ENCODE results near the gene CCDC171. TPM values are rescaled to one million over a fixed set of nuclear protein-coding genes. Genes with fewer than 3 reads are reported as not detected.

Gene CCDC171
- polyA plus RNA-seq, 1 donor from 2014 or later = 9.1 TPM

- Histone ChIP-seq H3K36me3 (ENCODE audit: insufficient read depth, low read length) (no peaks in the 10 kb centered on the region), H3K9ac (ENCODE audit: low read length) (no peak overlapping the region), H2AFZ (ENCODE audit: low read depth, low read length) (no peak overlapping the region), H3F3A (ENCODE audit: insufficient read depth, low read length, poor library complexity, severe bottlenecking) (no peaks in the 10 kb centered on the region), H3K27me3 (ENCODE audit: insufficient read depth, low read depth, low read length) (no peaks in the 10 kb centered on the region), H3K79me2 (replicated peaks; ENCODE audit: insufficient read depth, low read length) (no peaks in the 10 kb centered on the region), H4K20me1 (ENCODE audit: insufficient read depth) (no peaks in the 10 kb centered on the region), H3K27ac (ENCODE audit: low read length) (no peak overlapping the region), H3K4me2 (ENCODE audit: low read length) (no peak overlapping the region), H3K9me2 (ENCODE audit: insufficient read depth, low read length) (no peaks in the 10 kb centered on the region), H3K4me3 (ENCODE audit: low read length) (no peak overlapping the region), H3K9me3 (ENCODE audit: low read length) (no peaks in the 10 kb centered on the region)
- no peak for TF ChIP-seq POLR2AphosphoS5 (IDR thresholded peaks at IDR 0.05)
- TF ChIP-seq RAD21 (conservative IDR thresholded peaks at IDR 0.05) = no peak
- no peak for TF ChIP-seq TAF1 (IDR thresholded peaks at IDR 0.05; ENCODE audit: low read depth)
- no peak for TF ChIP-seq REST (IDR thresholded peaks at IDR 0.05; ENCODE audit: borderline replicate concordance)
- no peak for TF ChIP-seq EZH2 (IDR thresholded peaks at IDR 0.05; ENCODE audit: borderline replicate concordance, insufficient read depth, low read length, poor library complexity, severe bottlenecking)
- TF ChIP-seq EP300 (conservative IDR thresholded peaks at IDR 0.05; ENCODE audit: poor library complexity, severe bottlenecking) = no peak
- TF ChIP-seq CTCF (IDR thresholded peaks at IDR 0.05; ENCODE audit: poor library complexity, severe bottlenecking) = no peak
- no peak for TF ChIP-seq MXI1 (conservative IDR thresholded peaks at IDR 0.05; ENCODE audit: poor library complexity, severe bottlenecking)
- no peak for TF ChIP-seq SMC3 (conservative IDR thresholded peaks at IDR 0.05; ENCODE audit: poor library complexity)
Measured at GRCh38 chr9:15746905-15747304, 194.1 kb downstream of the CCDC171 start.

GRCh38 chr9:15755660-15756059 is 202.8 kb downstream of the CCDC171 start:
- Histone ChIP-seq H3K4me2 (ENCODE audit: low read length) (no peak overlapping the region), H3K9me2 (ENCODE audit: insufficient read depth, low read length) (no peaks in the 10 kb centered on the region), H3K79me2 (replicated peaks; ENCODE audit: insufficient read depth, low read length) (no peaks in the 10 kb centered on the region)

More at GRCh38 chr9:15755660-15756059, 202.8 kb downstream of the CCDC171 start:
- Histone ChIP-seq H3K27me3 (ENCODE audit: insufficient read depth, low read depth, low read length) (no peaks in the 10 kb centered on the region), H4K20me1 (ENCODE audit: insufficient read depth) (no peaks in the 10 kb centered on the region), H3F3A (ENCODE audit: insufficient read depth, low read length, poor library complexity, severe bottlenecking) (no peaks in the 10 kb centered on the region), H3K27ac (ENCODE audit: low read length) (no peak overlapping the region), H3K9ac (ENCODE audit: low read length) (no peak overlapping the region), H3K9me3 (ENCODE audit: low read length) (no peaks in the 10 kb centered on the region), H3K36me3 (ENCODE audit: insufficient read depth, low read length) (no peaks in the 10 kb centered on the region), H2AFZ (ENCODE audit: low read depth, low read length) (no peak overlapping the region), H3K4me3 (ENCODE audit: low read length) (no peak overlapping the region)
- no peak for TF ChIP-seq RAD21 (conservative IDR thresholded peaks at IDR 0.05)
- TF ChIP-seq EZH2 (IDR thresholded peaks at IDR 0.05; ENCODE audit: borderline replicate concordance, insufficient read depth, low read length, poor library complexity, severe bottlenecking) = no peak
- no peak for TF ChIP-seq TAF1 (IDR thresholded peaks at IDR 0.05; ENCODE audit: low read depth)
- no peak for TF ChIP-seq SMC3 (conservative IDR thresholded peaks at IDR 0.05; ENCODE audit: poor library complexity)
- TF ChIP-seq POLR2AphosphoS5 (IDR thresholded peaks at IDR 0.05) = no peak
- TF ChIP-seq MXI1 (conservative IDR thresholded peaks at IDR 0.05; ENCODE audit: poor library complexity, severe bottlenecking) = no peak
- TF ChIP-seq EP300 (conservative IDR thresholded peaks at IDR 0.05; ENCODE audit: poor library complexity, severe bottlenecking) = no peak
- TF ChIP-seq CTCF (IDR thresholded peaks at IDR 0.05; ENCODE audit: poor library complexity, severe bottlenecking) = no peak
- no peak for TF ChIP-seq REST (IDR thresholded peaks at IDR 0.05; ENCODE audit: borderline replicate concordance)
